IPS-NIHi7 (cell line): ENCODE results near the gene ICE2.
"Not testable (repeated sequence)": the region's sequence is repeated elsewhere in the genome, so short reads cannot be mapped to it uniquely, and the experiment has no call there.

Source experiments
- DNase-seq: peaks from one replicate; pipeline ENCODE4 v3.0.0; 2012; ENCODE audit warnings: mixed read lengths; ENCODE audit errors: extremely low spot score

ICE2 gene

DNA sequence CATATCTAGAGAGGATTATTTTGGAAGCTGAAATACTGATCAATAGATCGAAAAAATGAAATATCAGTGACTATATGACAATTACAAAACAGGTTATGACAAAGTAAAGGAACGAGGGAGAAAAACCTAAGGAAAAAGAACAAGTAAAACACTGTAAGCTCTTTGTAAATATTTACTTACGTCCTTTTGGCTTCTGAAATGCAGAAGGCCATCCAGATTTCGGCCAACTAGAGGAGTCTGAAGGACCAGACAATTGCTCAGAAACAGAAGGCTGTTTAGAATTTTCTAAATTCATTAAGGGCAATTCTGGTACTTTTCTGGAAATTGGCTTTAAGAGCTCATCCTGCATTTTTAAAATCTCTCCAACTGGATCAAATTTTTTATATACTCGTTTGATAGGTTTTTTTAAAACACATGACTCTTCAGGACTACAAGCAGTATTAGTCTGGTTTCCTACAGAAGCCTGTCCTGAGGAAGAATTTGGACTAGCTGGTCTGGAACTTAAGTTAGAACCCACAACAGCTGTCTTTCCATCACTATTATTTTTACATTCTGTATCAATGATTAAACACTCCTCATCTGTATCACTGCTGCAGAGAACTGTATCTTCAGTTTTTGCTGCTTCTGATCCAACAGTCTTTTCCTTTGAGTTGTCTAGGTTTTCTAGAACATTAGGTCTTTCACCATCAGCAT is 30.1 kb downstream of the ICE2 start:
- no peak for DNase-seq

DNA sequence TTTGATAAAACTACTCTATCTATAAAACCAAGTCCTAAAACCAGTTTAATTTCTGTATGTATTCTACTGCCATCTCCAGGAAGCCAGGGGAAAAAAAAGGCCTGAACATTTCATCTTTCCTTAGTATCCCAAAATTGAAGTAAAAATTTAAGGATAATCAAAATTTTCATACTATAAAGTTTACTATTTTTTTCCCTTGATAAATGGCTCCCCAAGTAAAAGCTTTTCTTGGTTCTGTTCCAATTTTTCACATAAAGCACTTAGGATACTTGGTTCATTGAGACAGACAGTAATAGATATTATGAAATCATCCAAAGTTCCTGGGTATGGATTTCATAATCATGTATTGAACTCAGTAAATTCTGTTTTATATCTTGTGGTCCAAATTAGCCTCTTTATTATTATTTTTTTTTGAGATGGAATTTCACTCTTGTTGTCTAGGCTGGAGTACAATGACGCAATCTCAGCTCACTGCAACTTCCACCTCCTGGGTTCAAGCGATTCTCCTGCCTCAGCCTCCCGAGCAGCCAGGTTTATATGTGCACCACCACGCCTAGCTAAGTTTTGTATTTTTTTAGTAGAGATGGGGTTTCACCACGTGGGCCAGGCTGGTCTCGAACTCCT is 34.5 kb downstream of the ICE2 start:
- DNase-seq = peak; percentile 10

DNA sequence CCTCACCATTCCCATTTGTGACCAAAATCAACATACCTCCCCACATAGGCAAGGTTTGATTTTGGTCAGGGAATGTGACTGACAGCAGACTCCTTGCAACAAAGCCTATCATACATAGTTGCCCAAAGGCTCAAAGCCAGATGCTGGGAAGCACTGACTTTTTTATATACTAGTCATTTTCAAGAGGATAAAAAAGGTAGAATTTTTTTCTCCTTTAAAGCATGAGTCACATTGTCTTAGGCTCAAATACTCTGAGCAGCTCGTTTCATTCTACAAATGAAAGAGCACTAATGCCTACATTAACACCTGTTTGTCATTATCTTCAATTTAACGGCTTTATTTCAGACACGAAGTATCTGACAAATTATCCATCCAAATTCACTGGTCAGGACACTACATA is 36.2 kb downstream of the ICE2 start:
- DNase-seq = no peak

DNA sequence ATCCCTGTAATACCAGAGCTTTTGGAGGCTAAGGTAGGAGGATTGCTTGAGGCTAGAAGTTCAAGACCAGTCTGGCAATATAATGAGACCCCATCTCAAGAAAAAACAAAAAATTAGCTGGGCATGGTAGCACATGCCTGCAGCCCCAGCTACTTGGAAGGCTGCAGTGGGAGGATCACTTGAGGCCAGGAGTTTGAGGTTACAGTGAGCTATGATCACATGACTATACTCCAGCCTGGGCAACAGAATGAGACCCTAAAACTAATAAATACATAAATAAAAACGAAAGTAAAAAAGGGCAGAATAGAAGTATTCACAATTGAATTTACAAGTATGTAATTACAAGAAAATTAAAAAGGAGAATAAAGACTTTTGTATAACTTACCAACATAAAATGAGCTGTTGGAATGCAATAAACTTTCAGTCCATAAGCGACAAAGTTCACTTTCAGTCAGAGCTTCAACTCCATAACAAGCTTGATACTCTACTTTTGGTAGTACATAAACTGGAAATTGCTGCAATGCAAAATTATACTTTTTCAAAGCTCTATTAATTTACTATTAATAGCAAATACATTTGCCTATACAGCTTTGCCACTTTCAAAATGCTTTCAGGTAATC is 36.8 kb downstream of the ICE2 start:
- no peak for DNase-seq

DNA sequence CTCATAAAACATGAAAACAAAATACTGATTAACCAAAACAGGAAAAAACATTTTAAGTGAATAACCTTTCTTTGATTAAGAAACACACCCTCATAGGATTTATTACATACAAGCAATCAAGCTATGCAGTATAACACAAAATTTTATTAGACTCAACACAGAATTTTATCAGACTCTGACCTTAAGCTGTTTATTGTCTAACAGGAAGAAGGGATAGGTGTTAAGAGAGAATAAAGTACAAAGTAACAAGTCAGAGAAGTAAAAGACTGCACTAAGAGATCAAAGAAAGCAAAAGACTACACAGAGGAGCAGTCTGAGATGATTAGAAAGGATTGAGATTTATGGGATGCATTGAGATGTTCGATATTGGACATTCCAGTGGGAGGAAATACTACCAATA is 37.6 kb downstream of the ICE2 start:
- DNase-seq = no peak

DNA sequence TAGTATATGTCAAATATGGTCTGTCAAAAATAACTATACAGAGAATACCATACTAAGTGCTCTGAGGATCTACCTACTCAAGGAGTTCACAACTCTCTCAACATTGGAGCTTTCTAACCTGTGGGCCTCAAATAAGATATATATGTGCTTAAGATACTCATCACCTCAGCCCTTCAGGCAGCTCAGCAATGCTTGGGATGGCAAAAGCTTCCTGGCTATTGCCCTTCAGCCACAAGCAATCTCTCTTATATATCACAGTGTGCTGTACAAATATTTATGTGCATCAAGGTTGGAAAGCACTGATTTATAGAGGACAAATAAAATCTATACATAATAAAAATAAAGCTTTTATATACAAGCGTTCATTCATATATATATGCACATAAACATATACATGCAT is 40.3 kb downstream of the ICE2 start:
- no peak for DNase-seq

DNA sequence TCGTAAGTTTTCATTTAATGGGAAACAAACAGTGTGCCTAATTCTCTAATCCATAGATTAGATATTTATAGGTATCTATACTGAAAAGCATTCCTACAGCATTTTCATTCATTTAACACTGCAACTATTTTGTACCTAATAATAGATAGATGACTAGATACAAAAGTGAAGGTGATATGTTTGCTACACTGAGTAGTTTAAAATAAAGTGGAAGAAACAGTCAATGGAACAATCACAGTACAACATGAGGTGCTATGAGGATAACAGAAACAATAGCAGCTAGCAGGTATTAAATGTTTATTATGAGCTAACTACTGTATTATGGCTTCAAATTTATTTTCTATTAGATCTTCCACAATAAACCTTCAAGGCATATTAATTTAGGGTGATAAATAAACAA is 50.0 kb downstream of the ICE2 start:
- DNase-seq = no peak

DNA sequence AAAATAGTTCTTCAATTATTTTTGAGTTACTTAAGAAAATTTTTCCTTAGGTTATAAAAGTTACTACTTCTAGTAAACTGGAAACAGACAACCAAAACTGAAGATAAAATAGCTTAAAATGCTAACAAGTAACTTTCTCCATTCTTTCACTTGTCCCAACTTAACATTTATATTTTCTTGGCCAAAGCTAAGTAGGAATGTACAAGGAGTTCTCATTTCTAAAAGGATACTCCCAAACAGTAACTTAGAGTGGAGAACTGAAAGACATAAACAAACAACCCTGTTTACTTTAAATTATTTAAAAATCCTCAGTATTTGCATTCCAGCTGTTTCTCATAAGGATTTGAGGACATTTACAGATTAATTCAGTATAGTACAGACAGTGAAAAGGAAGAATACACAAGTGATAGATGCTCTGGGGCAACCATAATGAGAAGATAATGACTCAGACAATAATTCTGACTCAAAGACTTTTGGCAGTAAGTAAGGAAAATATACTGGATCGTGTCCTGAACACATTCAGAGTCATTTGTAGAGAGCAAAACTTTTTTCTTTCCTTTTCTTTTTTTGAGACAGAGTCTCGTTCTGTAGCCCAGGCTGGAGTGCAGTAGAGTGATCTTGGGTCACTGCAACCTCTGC is 52.0 kb downstream of the ICE2 start:
- DNase-seq = no peak

DNA sequence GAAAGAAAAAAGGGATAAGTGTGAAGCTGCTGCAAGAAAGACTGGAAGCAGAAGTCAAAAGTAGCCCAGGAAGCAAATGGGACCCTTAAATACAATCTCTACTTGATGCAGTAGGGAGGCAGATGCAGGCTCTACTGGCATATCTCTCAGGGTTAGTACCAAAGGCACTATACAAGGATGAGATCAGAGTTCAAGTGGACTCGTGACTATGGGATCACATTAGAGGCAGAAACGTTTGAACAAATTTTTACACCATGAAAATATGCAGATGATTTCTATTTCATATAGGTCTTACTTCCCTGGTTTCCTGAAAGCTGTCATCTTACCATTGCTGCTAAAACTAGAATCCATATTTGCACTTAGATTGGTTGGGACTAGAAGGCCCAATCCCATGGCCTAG is 53.5 kb downstream of the ICE2 start:
- no peak for DNase-seq

DNA sequence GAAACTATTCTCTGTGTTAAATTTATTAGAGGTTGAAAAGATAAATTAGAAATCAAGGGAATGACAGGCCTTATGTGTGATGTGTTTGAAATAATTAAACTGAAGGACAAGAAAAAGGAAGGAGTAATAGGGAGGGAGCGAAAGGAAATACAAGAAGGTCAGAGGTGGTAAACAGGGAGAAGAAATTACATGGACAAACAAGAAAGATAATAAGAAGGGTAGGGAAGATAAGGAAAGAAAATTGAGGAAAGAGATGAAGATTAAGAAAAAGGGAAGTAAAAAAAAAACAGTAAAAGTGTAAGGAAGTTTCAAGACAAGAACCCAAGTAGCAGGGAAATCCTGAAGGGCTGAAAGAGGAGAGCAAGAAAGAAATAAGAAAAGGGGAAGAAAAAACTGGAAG is 54.9 kb downstream of the ICE2 start:
- no peak for DNase-seq

DNA sequence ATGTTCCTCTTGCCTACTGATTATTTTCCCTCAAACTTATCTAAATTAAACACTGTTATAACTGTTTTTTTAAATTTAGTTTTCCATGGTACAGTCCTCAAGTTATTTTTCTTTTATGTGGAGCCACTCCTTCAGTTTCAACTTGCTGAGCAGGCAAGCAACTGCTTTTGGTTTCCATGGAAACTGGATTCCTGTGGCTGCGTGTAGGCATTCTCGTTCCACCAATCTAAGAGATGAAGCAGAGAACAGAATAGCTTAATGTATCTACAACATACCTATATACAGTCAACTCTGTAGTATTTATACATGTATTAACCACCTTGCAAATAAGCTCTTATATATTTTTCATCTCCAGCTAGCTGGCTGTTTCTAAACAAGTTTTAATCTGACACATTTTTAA is 55.4 kb downstream of the ICE2 start:
- DNase-seq = peak; percentile 12

DNA sequence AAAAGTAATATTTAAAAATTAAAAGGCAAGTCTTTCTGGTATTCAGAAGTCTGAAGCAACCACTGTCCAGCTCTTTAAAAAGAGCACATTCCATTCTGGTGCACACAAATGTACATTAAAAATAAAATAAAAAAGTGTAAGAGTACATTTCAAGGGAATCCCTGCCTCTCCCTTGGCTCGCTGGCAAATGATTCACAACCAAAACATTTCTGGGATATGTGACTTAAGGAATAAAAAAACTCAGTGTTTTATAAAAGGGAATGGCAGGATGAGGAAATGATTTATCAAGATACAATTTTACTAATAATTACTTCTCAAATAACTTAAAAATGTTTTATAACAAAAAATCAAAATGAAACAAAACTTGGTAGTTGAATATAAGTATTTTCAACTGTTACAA is 57.4 kb downstream of the ICE2 start:
- no peak for DNase-seq

DNA sequence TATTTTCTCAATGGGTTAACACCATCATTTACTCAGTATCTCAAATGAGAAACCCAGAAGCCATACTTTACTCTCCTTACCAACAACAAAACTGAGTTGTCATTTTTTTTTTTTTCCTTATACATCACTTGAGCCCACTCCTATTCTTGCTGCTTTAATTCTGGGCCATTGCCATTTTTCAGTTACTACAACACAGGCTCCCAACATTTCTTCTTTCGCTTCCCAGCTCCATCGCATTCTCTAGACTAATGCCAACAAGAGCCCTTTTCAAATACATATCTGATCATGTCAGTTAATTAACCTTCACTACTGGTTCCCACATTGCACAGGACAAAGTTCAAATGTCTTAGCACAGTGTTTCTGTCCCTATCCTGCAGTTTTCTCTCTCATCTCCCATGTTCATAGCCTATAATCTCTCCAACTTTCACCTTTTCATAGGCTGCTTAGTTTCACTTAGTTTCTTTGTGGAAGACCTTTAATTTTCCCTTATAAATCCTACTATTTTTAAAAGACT is 58.7 kb downstream of the ICE2 start:
- DNase-seq = no peak

DNA sequence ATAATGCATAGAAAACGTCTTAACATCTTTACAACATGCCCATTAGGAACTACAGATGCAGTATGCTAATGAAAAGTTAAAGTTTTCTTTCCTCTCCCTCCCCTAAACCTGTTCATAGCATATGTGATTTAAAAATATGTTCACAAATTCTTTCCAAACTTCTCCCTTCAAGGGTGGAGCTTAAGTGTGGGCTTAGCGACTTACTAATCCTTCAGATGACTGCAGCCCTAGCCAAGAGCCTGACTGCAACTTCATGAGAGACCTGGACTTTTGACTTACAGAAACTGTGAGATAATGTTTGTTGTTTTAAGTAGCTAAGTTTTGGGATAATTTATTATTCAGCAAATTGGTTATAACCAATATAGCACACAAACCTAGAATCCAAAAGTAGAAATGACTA is 59.2 kb downstream of the ICE2 start:
- DNase-seq = no peak

DNA sequence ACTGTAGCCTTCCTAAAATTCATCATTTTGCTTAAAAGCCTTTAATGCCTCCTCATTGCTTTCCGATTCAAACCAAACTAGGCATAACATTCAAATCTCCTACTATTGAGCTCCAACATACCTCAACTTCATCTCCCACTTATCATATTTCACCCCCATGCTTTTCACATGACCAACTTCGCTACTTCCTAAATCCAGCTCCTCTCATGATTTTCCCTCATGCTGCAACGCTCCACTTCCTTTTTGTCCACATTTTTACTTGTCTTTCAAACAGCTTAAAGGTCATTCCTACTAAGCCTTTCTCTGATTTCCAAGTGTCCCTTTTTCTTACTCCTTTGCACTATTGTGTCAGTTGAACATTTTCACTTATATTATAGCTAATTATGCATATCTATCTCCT is 60.8 kb downstream of the ICE2 start:
- DNase-seq = no peak

DNA sequence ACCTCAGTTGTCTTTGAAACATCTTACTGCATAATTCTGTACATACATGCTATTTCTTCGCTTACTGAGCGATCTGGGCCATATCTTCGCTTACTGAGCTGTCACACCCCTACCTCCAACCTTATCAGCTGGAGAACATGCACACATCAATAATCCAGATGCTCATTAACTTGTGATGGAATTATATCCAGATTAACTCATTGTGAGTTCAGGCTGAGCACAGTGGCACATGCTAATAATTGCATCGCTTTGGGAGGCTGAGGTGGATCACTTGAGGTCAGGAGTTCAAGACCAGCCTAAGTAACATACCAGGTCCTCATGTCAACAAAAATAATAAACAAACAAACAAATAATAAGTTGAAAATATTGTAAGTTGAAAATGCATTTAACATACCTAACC is 61.8 kb downstream of the ICE2 start:
- no peak for DNase-seq

DNA sequence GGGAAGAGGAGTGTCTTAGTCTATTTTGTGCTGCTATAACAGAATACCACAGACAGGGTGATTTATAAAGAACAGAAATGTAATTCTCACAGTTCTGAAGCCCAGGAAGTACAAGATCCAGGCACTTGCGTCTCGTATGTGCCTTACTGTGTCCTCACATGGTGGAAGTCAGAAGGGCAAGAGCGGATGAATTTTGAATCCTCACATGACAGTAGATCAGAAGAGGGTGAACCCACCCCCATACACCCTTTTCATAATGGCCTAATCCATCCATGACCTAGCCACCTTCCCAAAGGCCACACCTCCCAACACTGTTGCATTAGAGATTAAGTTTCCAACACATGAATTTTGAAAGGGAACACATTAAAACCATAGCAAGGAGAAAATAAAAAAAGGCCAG is 62.5 kb downstream of the ICE2 start:
- no peak for DNase-seq

DNA sequence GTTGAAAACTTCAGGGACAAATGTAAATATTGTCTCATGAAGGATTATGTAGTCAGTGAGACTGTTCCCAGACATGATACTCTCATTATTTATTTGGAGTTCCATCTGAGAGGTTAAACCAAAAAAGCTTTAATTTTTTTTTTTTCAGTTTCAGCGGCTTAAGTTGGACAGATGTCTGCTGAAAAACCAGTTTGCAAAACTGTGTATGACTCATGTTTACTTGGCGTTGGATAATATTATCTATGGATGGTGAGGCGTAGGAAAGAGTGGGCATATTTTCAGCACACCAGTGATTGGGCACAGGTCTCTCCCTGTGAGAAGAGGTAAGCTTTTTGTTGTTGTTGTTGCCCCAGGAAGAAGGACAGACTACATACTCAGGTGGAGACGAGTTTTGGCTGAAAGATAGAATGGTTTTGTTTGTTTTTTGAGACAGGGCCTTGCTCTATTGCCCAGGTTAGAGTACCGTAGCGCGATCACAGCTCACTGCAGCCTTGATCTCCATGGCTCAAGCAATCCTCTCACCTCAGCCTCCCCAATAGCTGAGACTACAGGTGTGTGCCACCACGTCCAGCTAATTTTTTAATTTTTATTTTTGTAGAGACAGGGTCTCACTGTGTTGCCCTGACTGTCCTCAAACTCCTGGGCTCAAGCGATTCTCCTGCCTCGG is 64.8 kb downstream of the ICE2 start:
- DNase-seq = no peak

DNA sequence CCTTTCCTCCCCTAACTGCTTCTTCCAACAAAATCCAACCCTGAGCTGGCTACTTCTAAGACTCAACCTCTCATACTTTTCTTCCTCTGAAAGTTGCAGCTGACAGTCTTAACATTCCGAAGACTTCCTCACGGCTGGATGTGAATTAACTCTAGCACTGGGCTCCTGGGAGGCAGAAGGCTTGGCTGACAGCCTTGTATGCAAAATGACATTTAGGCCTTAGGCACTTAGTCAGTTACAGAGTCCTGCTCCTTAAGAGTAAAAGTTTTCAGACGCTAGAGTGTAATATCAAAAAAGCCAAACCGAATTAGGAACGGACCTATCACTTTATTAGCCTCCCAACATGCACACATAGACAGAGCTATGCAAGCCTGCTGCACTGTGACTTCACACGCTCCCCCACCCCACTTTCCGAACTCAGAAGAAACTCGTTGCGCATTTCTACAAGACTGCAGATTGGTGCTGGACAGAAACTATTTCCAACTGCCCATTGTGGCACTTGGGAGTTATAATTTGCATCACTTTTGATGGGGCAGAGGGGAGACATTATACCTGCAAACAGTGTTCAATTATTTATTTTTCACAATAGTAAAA is 65.6 kb downstream of the ICE2 start:
- peak; percentile 27 for DNase-seq

DNA sequence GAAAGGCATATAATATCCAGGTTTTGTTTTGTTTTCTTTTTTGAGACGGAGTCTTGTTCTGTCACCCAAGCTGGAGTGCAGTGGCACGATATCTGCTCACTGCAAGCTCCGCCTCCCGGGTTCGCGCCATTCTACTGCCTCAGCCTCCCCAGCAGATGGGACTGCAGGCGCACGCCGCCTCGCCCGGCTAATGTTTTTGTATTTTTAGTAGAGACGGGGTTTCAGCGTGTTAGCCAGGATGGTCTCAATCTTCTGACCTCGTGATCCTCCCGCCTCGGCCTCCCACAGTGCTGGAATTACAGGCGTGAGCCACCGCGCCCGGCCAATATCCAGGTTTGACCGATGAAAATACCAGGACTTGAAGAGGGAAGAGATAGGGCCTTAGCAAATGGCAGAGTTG is 66.1 kb downstream of the ICE2 start:
- not testable (repeated sequence) for DNase-seq

DNA sequence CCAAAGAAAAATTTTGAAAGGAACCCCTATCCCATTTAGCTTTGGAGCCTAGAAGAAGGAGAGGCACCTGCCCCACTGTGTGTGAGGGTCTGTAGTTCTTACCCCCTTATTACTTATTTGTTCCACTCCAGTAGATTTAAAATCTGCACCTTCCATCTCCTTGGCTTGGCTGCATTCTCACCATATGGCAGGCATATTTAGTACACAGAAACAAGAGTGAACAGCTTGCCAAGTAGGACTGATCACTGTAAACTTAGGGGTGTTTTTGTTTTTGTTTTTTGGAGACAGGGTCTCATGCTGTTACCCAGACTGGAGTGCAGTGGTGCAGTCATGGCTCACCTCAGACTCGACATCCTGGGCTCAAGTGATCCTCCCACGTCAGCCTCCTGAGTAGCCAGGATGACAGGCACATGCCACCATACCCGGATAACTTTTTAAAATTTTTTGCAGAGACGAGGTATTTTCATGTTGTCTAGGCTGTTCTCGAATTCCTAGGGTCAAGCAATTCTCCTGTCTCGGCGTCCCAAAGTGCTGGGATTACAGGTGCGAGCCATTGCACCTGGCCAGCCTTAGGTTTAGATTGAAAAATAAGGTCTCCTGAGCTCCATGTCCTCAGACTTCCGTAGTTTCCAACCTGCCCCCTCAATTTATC is 67.0 kb downstream of the ICE2 start:
- no peak for DNase-seq
